Stimulated activated naive CD8-positive, alpha-beta T cell treated with anti-CD3 and anti-CD28 coated beads, Interleukin-15, Interleukin-2, amounts not matched to agents 100 U/mL and 50 U/mL, for 24 hours (primary cell): ENCODE data around the gene ZDHHC19.
"Not testable (repeated sequence)": the region's sequence is repeated elsewhere in the genome, so short reads cannot be mapped to it uniquely, and the experiment has no call there.

Experiments
- ATAC-seq: fragments of 150-1000 bp; cut with Tn5 transposase; one replicate; pipeline ENCODE4 v1.10.0; 2021
- DNase-seq: peaks from one replicate; pipeline ENCODE4 v3.0.0; 2021

ZDHHC19 gene

DNA sequence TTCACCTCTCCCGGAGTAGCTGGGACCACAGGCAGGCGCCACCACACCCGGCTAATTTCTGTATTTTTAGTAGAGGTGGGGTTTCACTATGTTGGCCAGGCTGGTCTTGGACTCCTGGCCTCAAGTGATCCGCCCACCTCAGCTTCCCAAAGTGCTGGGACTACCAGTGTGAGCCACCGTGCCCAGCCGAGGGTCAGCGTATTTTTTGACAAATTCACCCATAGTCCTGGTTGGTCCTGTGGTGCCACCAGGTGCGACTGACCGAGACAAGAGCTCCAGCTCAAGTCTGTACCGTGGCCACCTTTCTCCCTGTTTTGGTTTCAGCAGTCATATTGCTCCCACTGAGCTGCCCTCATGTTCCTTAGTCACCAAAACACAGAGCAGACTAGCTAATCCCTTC is 13.9 kb upstream of the ZDHHC19 start:
- ATAC-seq (no peak), DNase-seq (no peak)

- no peak for ATAC-seq
- no peak for DNase-seq
These were observed 11.8 kb upstream of the ZDHHC19 start for GRCh38 chr3:196222876-196223595.

DNA sequence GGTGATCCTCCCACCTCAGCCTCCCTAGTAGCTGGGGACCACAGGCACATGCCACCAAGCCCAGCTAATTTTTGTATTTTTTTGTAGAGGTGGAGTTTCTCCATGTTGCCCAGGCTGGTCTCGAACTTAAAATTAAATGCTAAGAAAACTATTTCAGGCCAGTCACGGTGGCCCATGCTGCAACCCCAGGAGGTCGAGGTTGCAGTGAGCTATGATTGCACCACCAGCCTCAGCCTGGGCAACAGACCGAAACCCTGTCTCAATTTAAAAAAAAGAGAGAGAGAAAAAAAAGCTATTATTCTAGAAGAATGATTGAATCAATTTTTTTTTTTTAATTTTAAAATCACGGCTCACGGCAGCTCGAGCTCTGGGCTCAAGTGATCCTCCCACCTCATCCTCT is 9.8 kb upstream of the ZDHHC19 start:
- DNase-seq (no peak), ATAC-seq (no peak)

DNA sequence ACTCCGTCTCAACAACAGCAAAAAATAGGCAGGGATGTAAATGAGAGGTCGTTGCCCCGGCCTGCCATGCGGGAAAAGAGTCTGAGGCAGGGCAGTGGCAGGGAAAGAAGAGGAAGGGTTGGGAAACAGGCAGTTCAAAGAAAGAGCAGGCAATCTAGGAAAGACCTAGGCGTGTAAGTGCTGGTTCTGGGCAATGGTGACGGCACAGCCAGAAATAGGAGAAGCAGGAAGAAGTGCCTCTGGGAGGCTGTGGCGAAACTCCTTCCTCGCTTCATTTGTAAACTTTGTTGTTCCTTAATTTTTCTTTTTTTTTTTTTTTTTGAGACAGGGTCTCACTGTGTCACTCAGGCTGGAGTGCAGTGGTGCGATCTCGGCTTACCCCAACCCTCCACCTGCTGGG is 9.4 kb upstream of the ZDHHC19 start:
- DNase-seq (no peak), ATAC-seq (no peak)

DNA sequence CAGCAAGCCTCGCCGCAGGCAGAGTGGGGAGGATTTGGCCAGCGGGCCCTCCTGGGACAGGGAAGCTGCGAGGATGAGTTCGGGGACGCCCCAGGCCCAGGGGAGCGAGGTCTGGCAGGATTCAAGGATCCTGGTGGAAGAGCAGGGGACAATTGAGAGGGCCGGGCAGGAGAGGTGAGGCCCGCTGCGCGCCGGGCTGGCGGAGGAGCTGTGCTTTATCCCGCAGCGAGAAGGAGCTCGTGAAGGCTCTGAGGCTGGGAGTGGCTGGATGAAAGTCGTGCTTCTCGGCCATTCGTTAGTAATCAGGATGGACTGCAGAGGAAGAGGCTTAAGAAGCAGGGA is 8.7 kb upstream of the ZDHHC19 start:
- no peak for DNase-seq

DNA sequence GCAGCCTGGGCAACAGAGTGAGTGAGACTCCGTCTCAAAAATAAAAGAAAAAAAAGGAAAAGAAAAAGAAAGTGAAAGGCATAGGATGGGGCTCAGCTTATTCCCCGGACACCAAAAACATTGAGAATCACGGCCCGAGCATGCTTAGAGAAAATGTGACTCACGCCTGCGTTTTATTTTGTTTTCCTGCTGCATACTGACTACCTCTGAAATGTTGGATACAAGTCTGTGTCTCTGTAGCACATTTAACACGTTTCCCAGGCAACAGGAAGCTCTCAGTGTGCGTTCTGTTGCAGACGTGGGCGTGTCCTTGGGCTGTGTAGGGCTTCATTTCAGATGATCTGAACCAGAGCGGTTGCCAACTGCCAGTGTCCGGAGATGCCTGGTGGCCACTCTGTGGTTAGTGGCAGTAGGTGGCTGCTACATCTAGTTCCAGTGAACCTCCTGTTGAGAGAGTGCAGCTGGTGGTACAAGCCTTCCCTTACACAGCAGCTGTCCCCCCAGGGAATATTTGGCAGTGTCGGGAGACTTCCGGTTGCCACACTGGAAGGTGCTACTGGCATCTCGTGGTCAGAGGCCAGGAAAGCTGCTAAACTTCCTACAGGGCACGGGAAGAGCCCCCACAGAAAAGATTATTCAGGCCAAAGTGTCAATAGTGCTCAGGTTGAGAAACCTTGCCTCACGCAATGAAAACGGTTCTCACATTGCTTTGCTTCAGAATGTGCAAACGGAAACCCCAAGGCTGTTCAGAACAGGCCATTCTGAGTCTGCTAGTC is 8.2 kb upstream of the ZDHHC19 start:
- ATAC-seq (peak; percentile 88), DNase-seq (peak; percentile 59)

More for the DNA sequence above, 8.7 kb upstream of the ZDHHC19 start:
- ATAC-seq, result no peak

DNA sequence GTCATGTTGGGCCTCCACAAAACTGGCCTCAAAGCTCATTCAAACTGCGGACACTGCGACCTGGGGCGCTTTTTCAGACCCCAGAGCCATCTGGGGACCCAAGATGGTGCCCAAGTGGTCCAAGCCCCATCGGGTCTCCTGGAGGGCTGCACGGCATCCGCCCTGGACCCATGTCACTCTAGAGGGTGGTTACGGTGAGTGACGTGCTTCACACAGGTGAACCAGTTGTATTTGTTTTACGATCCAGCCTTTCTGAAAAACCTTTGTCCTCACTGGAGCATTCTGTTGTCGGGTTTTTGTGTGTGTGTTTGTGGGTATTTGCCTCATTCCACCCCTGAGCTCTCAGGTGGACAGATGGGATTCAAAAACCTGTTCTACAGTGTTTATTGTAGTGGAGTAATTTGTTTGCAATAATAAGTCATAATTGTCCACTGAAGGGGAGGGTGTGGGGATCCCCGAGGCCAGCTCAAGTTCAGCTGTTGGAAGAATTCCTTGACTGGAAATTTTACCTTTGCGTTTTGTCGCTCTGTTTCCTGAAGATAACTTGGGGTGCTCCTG is 7.0 kb upstream of the ZDHHC19 start:
- DNase-seq (no peak), ATAC-seq (no peak)

- no peak for ATAC-seq
These were observed 6.3 kb upstream of the ZDHHC19 start for GRCh38 chr3:196217307-196218154.

GRCh38 chr3:196216681-196217211 is 5.5 kb upstream of the ZDHHC19 start:
- ATAC-seq (no peak), DNase-seq (no peak)

More at GRCh38 chr3:196217307-196218154, 6.3 kb upstream of the ZDHHC19 start:
- no peak for DNase-seq

DNA sequence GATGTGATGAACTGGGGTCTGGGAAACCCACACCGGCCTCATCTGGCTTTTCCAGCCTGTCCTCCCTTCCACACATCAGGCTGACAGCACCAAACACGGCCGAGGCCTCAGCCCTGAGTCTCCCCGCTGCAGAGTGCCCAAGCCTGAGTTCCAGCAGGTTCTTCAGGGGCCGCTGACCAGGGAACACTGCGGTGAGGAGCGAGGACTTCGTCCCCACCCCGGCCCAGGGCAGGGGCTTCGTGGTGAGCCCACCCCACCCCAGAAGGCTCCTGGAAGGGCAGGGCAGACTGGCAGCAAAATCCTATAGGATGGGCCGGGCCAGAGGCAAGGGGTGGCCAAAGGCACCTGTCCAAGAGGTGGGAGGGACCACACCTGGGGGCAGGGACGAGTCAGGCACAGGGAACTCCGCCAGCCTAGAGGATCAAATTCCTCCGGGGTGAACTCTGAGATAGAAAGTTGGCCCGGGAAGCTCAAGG is 4.9 kb upstream of the ZDHHC19 start, which contains the start of gene SLC51A:
TSS of gene SLC51A (plus strand) at position 446 of the 476 bp plus-strand sequence. CDS start 179 bp downstream, outside the sequence.
- DNase-seq, result no peak
- no peak for ATAC-seq

GRCh38 chr3:196215493-196216020 is 4.4 kb upstream of the ZDHHC19 start:
- no peak for DNase-seq
- ATAC-seq, result no peak

DNA sequence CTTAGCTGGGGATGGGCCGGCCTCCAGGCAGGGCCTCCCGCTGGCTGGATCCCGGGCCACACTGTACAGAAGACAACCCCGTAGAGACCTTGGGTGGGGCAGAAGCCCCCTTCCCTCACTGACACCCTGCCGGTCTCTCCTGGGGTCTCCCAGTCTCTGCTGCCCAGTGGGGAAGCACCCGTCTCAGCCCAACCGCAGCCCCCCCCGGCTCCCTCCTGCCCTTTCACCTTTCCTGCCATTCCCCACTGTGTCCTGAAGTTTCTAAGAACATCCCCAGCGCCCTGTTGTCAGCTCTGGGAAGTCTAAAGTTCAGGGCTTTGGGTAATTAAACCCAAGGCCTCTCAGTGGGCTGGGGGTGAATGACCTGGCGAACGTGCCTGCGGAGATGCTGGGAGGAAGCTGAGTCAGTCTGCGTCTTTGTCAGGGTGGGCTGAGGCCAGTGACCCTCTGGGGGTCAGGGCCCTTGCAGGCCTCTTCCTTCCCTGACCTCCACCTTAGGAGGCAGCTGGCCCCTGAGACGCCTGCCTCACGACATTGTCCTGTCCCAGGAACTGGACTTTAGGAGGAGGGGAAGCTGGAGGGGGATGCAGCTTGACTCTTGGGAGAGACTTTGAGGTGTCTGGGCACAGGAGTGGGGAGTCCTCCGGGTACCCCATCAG is 3.7 kb upstream of the ZDHHC19 start:
- ATAC-seq (no peak), DNase-seq (no peak)

- not testable (repeated sequence) for ATAC-seq, DNase-seq
These were observed 1.1 kb downstream of the ZDHHC19 start for GRCh38 chr3:196209944-196210672.

GRCh38 chr3:196208942-196209695 is 2.1 kb downstream of the ZDHHC19 start:
- ATAC-seq, result no peak
- DNase-seq, result no peak

GRCh38 chr3:196207833-196208607 is 3.2 kb downstream of the ZDHHC19 start:
- DNase-seq (peak; percentile 68), ATAC-seq (peak; percentile 56)

GRCh38 chr3:196207159-196207832 is 3.9 kb downstream of the ZDHHC19 start:
- ATAC-seq, result no peak
- DNase-seq, result no peak

DNA sequence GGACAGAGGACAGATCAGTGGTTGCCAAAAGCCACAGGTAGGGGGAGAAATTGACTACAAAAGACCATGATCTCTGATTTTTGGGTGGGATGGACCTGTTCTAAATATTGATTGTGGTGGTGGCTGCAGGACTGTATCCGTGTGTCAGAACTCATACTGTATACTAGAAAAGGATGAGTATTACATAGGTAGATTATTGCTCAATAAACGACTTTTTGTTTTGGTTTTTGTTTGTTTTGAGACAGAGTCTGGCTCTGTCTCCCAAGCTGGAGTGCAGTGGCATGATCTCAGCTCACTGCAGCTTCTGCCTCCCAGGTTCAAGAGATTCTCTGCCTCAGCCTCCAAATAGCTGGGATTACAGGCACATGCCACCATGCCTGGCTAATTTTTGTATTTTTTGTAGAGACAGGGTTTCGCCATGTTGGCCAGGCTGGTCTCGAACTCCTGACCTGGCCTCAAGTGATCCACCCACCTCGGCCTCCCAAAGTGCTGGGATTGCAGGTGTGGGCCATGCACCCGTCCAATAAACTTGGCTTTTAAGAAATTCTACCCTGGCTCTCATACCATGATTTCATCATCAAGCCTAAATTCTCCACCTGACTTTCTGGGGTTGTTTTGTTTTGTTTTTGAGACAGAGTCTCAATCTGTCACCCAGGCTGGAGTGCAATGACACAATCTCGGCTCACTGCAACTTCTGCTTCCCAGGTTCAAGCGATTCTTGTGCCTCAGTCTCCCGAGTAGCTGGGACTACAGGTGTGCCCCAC is 5.6 kb downstream of the ZDHHC19 start:
- not testable (repeated sequence) for DNase-seq, ATAC-seq
